NCI-H226 (cell line): ENCODE results near the gene CXCL14.

ENCODE experiments used
- DNase-seq: peaks from one replicate; pipeline ENCODE4 v3.0.0-alpha.2; 2015

Gene CXCL14

DNA sequence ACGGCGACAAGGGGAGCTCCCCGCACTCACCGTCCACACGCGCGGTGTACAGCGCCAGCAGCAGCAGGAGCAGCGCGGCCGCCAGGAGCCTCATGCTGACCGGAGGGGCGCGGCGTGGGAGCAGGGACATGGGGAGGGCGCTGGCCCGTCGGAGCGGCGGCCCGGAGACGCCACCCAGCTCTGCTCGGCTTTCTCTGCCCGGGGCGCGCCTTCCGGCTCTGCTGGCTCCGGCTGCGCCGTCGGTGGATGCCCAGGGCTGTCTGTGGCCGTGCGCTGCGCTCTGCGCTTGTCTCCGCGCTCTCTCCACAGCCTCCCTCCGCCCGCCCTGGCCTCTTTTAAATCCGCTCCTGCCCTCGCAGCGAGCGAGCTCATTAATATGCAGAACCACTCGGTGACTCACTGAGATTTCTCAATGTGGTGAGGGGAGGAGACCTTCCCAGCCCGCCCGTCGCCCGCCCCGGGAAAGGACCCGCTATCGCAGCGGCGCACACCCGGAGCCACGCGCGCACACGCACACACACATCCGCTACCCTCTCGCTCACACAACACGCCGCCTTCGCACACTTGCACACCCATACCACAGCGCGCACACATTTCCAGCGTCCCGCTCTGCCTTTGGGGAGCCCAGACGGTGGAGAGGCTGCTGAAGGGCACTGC lies at the start of gene CXCL14:
Gene CXCL14 (minus strand): TSS at position 307 of the 657 bp plus-strand sequence. CDS start 213 bp downstream, at position 94.
- peak; percentile 61 for DNase-seq

DNA sequence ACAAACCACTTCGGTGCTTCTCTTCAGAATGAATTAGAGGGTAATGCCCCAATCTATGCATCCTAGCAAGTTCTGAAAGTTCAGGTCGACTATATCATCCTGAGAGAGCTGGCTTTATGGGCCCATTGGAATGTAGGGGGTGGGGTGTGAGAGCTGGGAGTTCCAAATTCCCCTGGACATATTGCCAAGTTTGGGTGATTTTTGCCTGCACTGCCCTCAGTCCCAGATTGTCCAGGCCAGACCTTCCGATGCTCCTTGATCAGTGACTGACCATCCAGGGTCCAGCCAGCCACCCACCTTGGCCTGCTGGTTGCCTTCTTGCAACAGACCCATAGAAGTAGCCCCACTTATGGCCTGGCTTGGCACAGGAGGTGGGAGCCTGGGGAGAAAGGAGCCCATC lies 47.8 kb upstream of the CXCL14 start:
- DNase-seq = no peak

- DNase-seq = no peak
Observed at GRCh38 chr5:135625961-135626360, 47.2 kb upstream of the CXCL14 start.

DNA sequence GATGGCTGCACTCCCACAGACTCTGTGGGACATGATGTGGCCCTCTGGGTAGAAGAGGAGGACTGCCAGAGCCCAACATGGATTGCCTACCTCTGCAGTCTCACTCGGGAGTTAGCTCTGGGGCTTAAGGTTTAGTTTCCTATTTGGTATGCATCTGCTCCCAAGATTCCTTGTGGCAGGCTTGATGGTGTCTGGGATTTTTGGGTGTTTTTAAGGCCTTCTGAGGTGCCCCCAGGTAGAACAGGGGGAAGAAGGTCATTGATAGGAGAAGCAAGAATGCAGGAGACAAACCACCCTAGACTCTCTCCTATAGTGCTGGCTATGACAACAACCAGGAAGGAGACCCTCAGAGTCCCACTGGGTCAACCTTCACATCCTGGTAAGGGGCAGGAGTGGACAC lies 46.7 kb upstream of the CXCL14 start:
- no peak for DNase-seq

GRCh38 chr5:135625061-135625460 lies 46.3 kb upstream of the CXCL14 start:
- no peak for DNase-seq

DNA sequence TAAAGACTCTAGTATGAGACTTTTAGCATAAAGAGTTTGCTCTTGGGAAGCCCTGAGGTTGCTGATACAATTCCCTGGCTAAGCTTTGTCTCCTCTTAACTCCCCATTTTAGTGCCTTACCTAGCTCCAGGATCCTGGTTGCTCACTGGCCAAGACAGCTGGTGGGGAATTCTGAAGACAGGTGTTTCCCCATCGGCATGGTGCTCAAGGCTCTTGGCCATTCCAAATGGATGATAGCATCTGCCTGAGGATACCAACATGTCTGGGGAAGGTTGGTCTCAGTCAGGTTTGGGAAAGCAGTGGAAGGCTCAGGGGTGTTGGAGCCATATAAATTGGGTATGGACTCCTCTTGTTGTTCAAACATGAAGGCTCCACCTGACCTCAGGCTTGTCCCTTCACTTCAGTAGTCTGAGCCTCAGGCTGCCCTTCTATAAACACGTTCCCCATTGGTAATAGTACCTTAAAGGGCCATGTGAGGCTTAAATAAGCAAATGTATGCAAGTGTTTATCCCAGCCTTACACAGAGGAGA lies 44.5 kb upstream of the CXCL14 start:
- no peak for DNase-seq

DNA sequence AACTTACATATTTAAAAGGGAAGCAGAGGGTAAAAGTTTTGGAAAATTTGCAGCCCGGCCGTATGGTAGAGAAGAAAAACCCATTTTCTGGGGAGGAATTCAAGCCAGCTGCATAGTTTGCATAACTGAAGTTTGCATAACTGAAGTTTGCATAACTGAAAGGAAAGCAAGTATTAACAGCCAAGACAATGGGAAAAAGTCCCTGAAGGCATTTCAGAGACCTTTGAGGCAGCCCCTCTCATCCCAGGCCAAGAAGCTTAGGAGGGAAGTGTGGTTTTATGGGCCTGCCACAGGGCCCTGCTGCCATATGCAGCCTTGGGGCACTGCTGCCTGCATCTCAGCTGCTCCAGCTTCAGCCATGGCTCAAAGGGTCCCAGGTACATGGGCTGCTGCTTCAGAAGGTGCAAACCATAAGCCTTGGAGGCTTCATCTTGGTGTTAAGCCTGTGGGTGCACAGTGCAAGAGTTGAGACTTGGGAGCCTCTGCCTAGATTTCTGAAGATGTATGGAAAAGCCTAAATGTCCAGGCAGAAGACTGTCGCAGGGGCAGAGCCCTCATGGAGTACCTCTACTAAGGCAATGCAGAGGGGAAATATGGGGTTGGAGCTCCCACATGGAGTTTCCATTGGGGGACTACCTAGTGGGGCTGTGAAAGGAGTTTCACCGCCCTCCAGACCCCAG lies 36.9 kb upstream of the CXCL14 start:
- no peak for DNase-seq

DNA sequence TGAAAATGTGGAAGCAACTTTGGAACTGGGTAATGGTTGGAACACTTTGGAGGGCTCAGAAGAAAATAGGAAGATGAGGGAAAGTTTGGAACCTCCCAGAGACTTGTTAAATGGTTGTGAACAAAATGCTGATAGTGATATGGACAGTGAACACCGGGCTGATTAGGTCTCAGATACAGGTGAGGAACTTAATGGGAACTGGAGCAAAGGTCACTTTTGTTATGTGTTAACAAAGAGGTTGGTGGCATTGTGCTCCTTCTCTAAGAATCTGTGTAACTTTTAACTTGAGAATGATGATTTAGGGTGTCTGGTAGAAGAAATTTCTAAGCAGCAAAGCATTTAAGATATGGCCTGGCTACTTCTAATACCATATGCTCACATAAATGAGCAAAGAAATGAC lies 36.4 kb upstream of the CXCL14 start:
- no peak for DNase-seq

- DNase-seq = no peak
Observed at GRCh38 chr5:135609981-135610380, 31.2 kb upstream of the CXCL14 start.

- no peak for DNase-seq
Observed at GRCh38 chr5:135608761-135609443, 30.1 kb upstream of the CXCL14 start.

- no peak for DNase-seq
Observed at GRCh38 chr5:135608361-135608760, 29.6 kb upstream of the CXCL14 start.

- DNase-seq = no peak
Observed at GRCh38 chr5:135606431-135606830, 27.6 kb upstream of the CXCL14 start.

DNA sequence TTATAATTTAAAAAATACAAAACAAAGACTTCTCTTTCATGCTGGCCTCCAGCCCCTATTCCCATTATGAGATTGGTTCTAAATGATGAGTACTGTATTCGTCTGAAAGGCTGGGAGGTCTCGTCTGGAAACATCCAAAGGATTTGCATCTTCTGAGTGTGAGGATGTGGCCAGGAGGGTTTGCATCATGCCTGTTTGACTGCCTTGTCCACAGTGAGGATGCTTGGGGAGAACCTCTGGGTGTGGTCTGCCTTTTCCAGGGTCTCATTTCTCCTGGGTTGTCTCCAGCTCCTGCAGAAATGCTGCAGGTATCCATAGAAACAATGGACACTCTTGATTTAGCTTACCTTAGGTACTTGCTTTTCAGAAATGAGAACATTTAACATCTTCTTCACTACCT lies 26.4 kb upstream of the CXCL14 start:
- DNase-seq = no peak

- DNase-seq = no peak
Observed at GRCh38 chr5:135604056-135604455, 25.3 kb upstream of the CXCL14 start.

GRCh38 chr5:135602882-135603721 lies 24.3 kb upstream of the CXCL14 start:
- DNase-seq = no peak

DNA sequence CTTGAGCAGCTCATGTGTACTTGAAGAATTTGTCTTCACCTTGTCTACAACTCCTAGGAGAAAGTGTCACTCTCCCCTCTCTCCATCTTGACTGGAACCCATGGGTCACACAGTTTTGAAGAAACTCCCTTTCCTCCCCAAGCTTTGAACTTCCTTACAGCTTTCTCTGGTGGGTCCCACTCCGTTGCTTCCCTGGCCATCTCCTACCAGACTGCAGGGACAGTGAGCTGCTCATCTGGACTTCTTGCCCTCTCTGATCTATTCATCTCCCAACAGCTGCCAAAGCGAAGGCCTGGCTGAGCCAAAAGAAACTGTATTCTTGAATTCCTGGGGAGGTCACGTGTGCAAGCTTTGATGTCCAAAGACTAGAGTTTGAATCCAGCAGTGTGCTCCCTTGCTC lies 22.7 kb upstream of the CXCL14 start:
- DNase-seq = no peak

- DNase-seq = no peak
Observed at GRCh38 chr5:135600971-135601381, 22.2 kb upstream of the CXCL14 start.

DNA sequence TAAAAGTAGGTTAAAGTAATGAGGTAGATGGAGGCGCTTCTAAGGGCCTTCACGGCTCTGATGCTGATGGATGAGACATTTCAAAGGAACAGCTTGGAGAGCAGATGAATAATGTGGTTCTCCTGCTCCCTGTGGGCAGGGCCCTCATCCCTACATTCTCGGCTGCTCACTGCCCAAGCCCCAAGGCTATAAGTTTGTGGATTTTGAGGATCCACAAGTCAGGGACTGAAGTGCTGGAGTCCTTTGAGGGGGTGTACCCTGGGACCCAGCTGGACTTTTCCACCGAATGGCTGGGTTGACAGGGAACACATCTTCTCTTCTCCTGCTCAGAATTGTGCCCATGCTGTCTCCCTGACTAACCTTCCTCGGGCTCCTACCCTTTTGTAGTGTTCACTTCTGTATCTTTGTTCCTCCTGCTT lies 21.4 kb upstream of the CXCL14 start:
- no peak for DNase-seq

GRCh38 chr5:135599421-135600151 lies 20.8 kb upstream of the CXCL14 start:
- DNase-seq = no peak

GRCh38 chr5:135598691-135599395 lies 20.1 kb upstream of the CXCL14 start:
- DNase-seq = no peak

DNA sequence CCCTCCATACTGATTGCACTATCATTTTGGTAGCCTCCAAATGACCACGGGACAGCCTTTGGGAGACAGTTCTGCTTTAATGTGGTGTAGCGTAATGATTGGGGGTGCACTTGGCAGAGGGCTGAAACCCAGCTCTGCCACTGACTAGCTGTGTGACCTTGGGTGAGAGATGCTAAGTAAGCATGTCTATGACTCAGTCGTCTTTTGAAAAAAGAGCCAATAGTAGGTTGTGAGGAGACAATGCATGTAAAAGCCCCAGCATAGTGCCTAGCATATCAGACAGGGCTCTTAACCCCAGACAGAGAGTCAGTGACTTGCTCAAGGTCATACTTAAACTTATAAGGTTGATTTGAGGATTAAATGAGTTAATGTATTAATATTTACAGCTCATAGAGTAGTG lies 18.0 kb upstream of the CXCL14 start:
- DNase-seq = no peak
